WTC11 (cell line): ENCODE measurements around the gene STKLD1. TPM values are rescaled to one million over a fixed set of nuclear protein-coding genes. Genes with fewer than 3 reads are reported as not detected.

Experiments used
- ATAC-seq: fragments of 200-7000 bp; cut with Tn5 transposase; 2 replicates; pipeline ENCODE4 v1.10.0; 2021; ENCODE audit warnings: mild to moderate bottlenecking, moderate library complexity
- CTCF ChIA-PET: fragments of 300-600 bp; sonication (Branson Sonifier 250); formaldehyde crosslinking; loops from one replicate; lab custom pipeline; 2021; ENCODE audit warnings: antibody characterized with exemption; lab: Charles Lee
- POLR2A ChIA-PET: fragments of 350-600 bp; sonication (Branson Sonifier 250); formaldehyde crosslinking; loops from one replicate; lab custom pipeline; 2021; ENCODE audit warnings: antibody characterized with exemption; lab: Charles Lee
- DNase-seq: peaks from one replicate; pipeline ENCODE4 v3.0.0; 2021; ENCODE audit warnings: low spot score
- H3K27ac Mint-ChIP-seq: 2 replicates; pipeline ENCODE4 v1.8.0; 2021; ENCODE audit warnings: mixed read lengths
- H3K27me3 Mint-ChIP-seq: 2 replicates; pipeline ENCODE4 v1.8.0; 2021; ENCODE audit warnings: low read depth, mild to moderate bottlenecking, moderate library complexity, mixed read lengths
- H3K36me3 Mint-ChIP-seq: 2 replicates; pipeline ENCODE4 v1.8.0; 2021; ENCODE audit warnings: mixed read lengths
- H3K4me1 Mint-ChIP-seq: 2 replicates; pipeline ENCODE4 v1.8.0; 2022; ENCODE audit warnings: mixed read lengths
- H3K4me3 Mint-ChIP-seq: 2 replicates; pipeline ENCODE4 v1.8.0; 2021; ENCODE audit warnings: mild to moderate bottlenecking, moderate library complexity, mixed read lengths
- H3K9me3 Mint-ChIP-seq: 2 replicates; pipeline ENCODE4 v1.8.0; 2021; ENCODE audit warnings: mixed read lengths
- ATF6 ChIP-seq: sonication (generic); formaldehyde crosslinking; IDR thresholded peaks from 2 replicates; pipeline ENCODE4 v1.8.1; 2023; ENCODE audit warnings: mild to moderate bottlenecking, missing genetic modification reagents
- E2F4 ChIP-seq: sonication (generic); formaldehyde crosslinking; IDR thresholded peaks from 2 replicates; pipeline ENCODE4 v1.8.1; 2022; ENCODE audit warnings: low read depth, mild to moderate bottlenecking, moderate library complexity, missing genetic modification reagents, borderline replicate concordance
- EMX1 ChIP-seq: fragments of 250-450 bp; sonication (Bioruptor Pico); IDR thresholded peaks from 2 replicates; pipeline ENCODE4 v1.8.0; 2021; ENCODE audit warnings: mild to moderate bottlenecking
- JAZF1 ChIP-seq: fragments of 250-450 bp; sonication (Bioruptor Pico); IDR thresholded peaks from 2 replicates; pipeline ENCODE4 v1.9.0; 2021; ENCODE audit warnings: moderate library complexity, mild to moderate bottlenecking, inconsistent platforms
- JUN ChIP-seq: sonication (generic); formaldehyde crosslinking; IDR thresholded peaks from 2 replicates; pipeline ENCODE4 v1.8.0; 2023; ENCODE audit warnings: mild to moderate bottlenecking, missing genetic modification reagents
- NR3C1 ChIP-seq: sonication (generic); formaldehyde crosslinking; conservative IDR thresholded peaks from 2 replicates; pipeline ENCODE4 v1.8.1; 2023; ENCODE audit warnings: low read depth, mild to moderate bottlenecking, missing genetic modification reagents
- PREB ChIP-seq: sonication (generic); formaldehyde crosslinking; IDR thresholded peaks from 2 replicates; pipeline ENCODE4 v1.8.1; 2022; ENCODE audit warnings: mild to moderate bottlenecking, missing genetic modification reagents, moderate library complexity, borderline replicate concordance
- RORB ChIP-seq: fragments of 250-450 bp; sonication (Bioruptor Pico); IDR thresholded peaks from 2 replicates; pipeline ENCODE4 v1.9.0; 2021; ENCODE audit warnings: mild to moderate bottlenecking
- TEAD4 ChIP-seq: sonication (generic); formaldehyde crosslinking; IDR thresholded peaks from 2 replicates; pipeline ENCODE4 v1.8.0; 2022; ENCODE audit warnings: mild to moderate bottlenecking, missing genetic modification reagents
- ZNF138 ChIP-seq: sonication (generic); formaldehyde crosslinking; conservative IDR thresholded peaks from 2 replicates; pipeline ENCODE4 v1.8.1; 2022; ENCODE audit warnings: mild to moderate bottlenecking, moderate library complexity, missing genetic modification reagents
- ZNF416 ChIP-seq: fragments of 250-450 bp; sonication (Bioruptor Pico); IDR thresholded peaks from 2 replicates; pipeline ENCODE4 v1.9.0; 2021; ENCODE audit warnings: mild to moderate bottlenecking, inconsistent platforms
- total RNA-seq: library from RNA; stranded (reverse); gene quantifications from 3 replicates; pipeline ENCODE4 v1.2.3, GENCODE V29; 2021
- TF ChIP-seq, protein P1 (sequence below): sonication (generic); formaldehyde crosslinking; conservative IDR thresholded peaks from 2 replicates; pipeline ENCODE4 v1.8.1; 2022; ENCODE audit warnings: mild to moderate bottlenecking, missing genetic modification reagents
- TF ChIP-seq, protein P2 (sequence below): sonication (generic); formaldehyde crosslinking; IDR thresholded peaks from 2 replicates; pipeline ENCODE4 v1.8.1; 2022; ENCODE audit warnings: mild to moderate bottlenecking, moderate library complexity, missing genetic modification reagents
- TF ChIP-seq, protein P3 (sequence below): fragments of 200-600 bp; IDR thresholded peaks from 2 replicates; pipeline ENCODE4 v1.8.0; 2022; ENCODE audit warnings: antibody characterized with exemption

STKLD1 gene
- total RNA-seq, 1 experiment from 2014 or later = 0.98 TPM

DNA sequence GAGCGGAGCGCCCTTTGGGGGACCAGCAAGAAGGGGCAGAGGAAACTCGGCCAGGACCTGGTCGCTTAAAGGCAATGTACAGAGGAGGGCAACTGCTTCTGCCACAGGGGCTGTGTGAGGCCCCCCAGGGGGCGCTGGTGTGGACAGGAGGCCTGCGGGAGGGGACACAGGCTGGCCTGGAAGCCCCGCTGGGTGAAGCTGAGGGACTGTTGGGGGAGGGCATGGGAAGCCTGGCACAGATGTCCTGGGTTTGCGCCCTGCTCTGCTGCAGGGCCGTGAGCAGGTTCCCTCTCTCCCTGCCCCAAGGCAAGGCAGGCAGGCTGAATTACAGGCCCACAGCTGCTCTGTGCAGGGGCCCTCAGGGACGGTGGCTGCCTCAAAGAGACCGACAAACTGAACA lies 33.6 kb upstream of the STKLD1 start:
- Mint-ChIP-seq H3K9me3 (no peaks in the 10 kb centered on the region), H3K27me3 (no peaks in the 10 kb centered on the region), H3K36me3 (peaks cover 63% of the 10 kb centered on the region), H3K27ac (no peak overlapping the region), H3K4me1 (peaks cover 13% of the 10 kb centered on the region), H3K4me3 (no peak overlapping the region)
- no peak for TF ChIP-seq JAZF1
- no peak for TF ChIP-seq RORB (CRISPR knock-in tag)
- TF ChIP-seq ATF6 (CRISPR knock-in tag) = no peak
- no peak for TF ChIP-seq NR3C1
- TF ChIP-seq PREB (CRISPR knock-in tag) = no peak
- no peak for TF ChIP-seq TEAD4 (CRISPR knock-in tag)
- TF ChIP-seq ZNF416 (CRISPR knock-in tag) = no peak
- TF ChIP-seq, protein P1, sequence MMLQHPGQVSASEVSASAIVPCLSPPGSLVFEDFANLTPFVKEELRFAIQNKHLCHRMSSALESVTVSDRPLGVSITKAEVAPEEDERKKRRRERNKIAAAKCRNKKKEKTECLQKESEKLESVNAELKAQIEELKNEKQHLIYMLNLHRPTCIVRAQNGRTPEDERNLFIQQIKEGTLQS (CRISPR knock-in tag) = no peak
- no peak for TF ChIP-seq EMX1
- no peak for TF ChIP-seq ZNF138
- ATAC-seq = peak; percentile 31
- ChIA-PET CTCF (interaction anchor here (0.6 to 3.5 kb wide), 47 partner anchors 9 to 494 kb away, joined by 3 to 74 read pairs (median 4); partner anchors contain the start of genes ABO, CACFD1, SLC2A6 and STKLD1), POLR2A (interaction anchor here (0.6 to 1.7 kb wide), 2 partner anchors 11 to 12 kb away, joined by 3 to 6 read pairs; no protein-coding TSS in a partner anchor)
- DNase-seq = peak; percentile 49

DNA sequence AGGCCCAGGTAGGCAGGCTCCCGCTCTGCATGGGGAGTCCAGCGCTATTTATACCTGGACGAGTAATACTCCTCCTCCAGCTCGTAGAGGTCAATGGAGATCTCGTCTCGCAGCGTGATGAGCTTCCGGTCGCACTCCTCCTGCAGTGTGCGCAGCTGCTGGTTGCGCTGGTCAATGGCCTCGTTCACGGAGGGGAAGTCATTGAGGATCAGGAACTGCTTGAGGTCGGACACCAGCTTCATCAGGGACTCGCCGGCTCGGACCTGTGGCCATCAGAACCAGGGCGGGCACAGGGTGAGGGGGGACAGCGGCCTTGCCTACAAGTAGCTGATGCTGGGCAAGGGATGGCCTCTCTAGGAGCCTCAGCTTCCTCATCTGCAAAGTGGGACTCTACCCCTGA lies 32.1 kb upstream of the STKLD1 start:
- H3K27me3 Mint-ChIP-seq = no peaks in the 10 kb centered on the region; the same call in 1 of the 2 replicates
- H3K27ac Mint-ChIP-seq = no peak overlapping the region
- no peak for ATAC-seq
- TF ChIP-seq E2F4 (CRISPR knock-in tag) = no peak
- TF ChIP-seq, protein P2, sequence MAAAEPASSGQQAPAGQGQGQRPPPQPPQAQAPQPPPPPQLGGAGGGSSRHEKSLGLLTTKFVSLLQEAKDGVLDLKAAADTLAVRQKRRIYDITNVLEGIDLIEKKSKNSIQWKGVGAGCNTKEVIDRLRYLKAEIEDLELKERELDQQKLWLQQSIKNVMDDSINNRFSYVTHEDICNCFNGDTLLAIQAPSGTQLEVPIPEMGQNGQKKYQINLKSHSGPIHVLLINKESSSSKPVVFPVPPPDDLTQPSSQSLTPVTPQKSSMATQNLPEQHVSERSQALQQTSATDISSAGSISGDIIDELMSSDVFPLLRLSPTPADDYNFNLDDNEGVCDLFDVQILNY (CRISPR knock-in tag) = no peak
- TF ChIP-seq, protein P3, sequence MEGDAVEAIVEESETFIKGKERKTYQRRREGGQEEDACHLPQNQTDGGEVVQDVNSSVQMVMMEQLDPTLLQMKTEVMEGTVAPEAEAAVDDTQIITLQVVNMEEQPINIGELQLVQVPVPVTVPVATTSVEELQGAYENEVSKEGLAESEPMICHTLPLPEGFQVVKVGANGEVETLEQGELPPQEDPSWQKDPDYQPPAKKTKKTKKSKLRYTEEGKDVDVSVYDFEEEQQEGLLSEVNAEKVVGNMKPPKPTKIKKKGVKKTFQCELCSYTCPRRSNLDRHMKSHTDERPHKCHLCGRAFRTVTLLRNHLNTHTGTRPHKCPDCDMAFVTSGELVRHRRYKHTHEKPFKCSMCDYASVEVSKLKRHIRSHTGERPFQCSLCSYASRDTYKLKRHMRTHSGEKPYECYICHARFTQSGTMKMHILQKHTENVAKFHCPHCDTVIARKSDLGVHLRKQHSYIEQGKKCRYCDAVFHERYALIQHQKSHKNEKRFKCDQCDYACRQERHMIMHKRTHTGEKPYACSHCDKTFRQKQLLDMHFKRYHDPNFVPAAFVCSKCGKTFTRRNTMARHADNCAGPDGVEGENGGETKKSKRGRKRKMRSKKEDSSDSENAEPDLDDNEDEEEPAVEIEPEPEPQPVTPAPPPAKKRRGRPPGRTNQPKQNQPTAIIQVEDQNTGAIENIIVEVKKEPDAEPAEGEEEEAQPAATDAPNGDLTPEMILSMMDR = no peak
- no peak for TF ChIP-seq PREB (CRISPR knock-in tag)
- TF ChIP-seq JUN (CRISPR knock-in tag) = no peak
- TF ChIP-seq, all 79 proteins: peak for 0
- ChIA-PET POLR2A (no interaction called here), CTCF (interaction anchor here (0.6 to 3.5 kb wide), 4 partner anchors 10 to 157 kb away, joined by 3 to 74 read pairs (median 39); partner anchors contain the start of genes SURF1 and SURF2)
- no peak for DNase-seq
- H3K36me3 Mint-ChIP-seq = peaks cover 69% of the 10 kb centered on the region
- no peak overlapping the region for H3K4me3 Mint-ChIP-seq
- peaks cover 19% of the 10 kb centered on the region for H3K4me1 Mint-ChIP-seq
- H3K9me3 Mint-ChIP-seq = no peaks in the 10 kb centered on the region
